Neural cell (in vitro differentiated cells): ENCODE measurements around the gene NUFIP2.

ENCODE experiments used
- EP300 ChIP-seq: fragments of 450-650 bp; conservative IDR thresholded peaks from 2 replicates; pipeline ENCODE4 v1.6.1; 2014; ENCODE audit warnings: antibody characterized with exemption, mild to moderate bottlenecking, moderate library complexity; ENCODE audit not compliant: poor library complexity, severe bottlenecking
- POLR2AphosphoS5 ChIP-seq: IDR thresholded peaks from 2 replicates; pipeline ENCODE4 v1.6.1; 2012
- RAD21 ChIP-seq: fragments of 450-650 bp; conservative IDR thresholded peaks from 2 replicates; pipeline ENCODE4 v1.6.1; 2014; ENCODE audit warnings: antibody characterized with exemption, mild to moderate bottlenecking, moderate library complexity
- TAF1 ChIP-seq: IDR thresholded peaks from 2 replicates; pipeline ENCODE4 v1.6.1; 2012; ENCODE audit warnings: low read depth
- TF ChIP-seq, protein P1 (sequence below): fragments of 450-650 bp; IDR thresholded peaks from 2 replicates; pipeline ENCODE4 v1.5.1; 2014; ENCODE audit warnings: antibody characterized with exemption, mild to moderate bottlenecking, moderate library complexity; ENCODE audit not compliant: poor library complexity, severe bottlenecking
- TF ChIP-seq, protein P2 (sequence below): IDR thresholded peaks from 2 replicates; pipeline ENCODE4 v1.6.1; 2012; ENCODE audit warnings: borderline replicate concordance

DNA sequence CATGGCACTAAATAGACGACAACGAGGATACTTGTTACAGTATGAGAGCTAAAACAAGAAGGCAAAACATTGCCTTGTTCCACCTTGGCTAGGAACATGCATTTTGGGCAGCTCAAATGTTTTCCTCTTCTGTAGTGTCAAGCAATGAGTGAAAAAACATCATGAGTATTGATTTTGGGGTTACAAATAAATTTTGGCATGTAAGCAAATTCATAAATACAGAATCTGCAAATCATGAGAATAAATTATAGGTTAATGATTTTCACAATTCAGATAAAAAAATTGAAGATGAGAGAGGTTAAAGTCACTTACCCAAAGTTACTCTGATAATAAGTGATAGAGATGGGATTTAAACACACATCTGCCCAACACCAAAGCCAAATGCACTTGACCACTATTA lies 28.4 kb upstream of the NUFIP2 start:
- TF ChIP-seq, protein P1, sequence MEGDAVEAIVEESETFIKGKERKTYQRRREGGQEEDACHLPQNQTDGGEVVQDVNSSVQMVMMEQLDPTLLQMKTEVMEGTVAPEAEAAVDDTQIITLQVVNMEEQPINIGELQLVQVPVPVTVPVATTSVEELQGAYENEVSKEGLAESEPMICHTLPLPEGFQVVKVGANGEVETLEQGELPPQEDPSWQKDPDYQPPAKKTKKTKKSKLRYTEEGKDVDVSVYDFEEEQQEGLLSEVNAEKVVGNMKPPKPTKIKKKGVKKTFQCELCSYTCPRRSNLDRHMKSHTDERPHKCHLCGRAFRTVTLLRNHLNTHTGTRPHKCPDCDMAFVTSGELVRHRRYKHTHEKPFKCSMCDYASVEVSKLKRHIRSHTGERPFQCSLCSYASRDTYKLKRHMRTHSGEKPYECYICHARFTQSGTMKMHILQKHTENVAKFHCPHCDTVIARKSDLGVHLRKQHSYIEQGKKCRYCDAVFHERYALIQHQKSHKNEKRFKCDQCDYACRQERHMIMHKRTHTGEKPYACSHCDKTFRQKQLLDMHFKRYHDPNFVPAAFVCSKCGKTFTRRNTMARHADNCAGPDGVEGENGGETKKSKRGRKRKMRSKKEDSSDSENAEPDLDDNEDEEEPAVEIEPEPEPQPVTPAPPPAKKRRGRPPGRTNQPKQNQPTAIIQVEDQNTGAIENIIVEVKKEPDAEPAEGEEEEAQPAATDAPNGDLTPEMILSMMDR: no peak
- TF ChIP-seq POLR2AphosphoS5 (no peak), EP300 (no peak), RAD21 (no peak), TAF1 (no peak)
- TF ChIP-seq, protein P2, sequence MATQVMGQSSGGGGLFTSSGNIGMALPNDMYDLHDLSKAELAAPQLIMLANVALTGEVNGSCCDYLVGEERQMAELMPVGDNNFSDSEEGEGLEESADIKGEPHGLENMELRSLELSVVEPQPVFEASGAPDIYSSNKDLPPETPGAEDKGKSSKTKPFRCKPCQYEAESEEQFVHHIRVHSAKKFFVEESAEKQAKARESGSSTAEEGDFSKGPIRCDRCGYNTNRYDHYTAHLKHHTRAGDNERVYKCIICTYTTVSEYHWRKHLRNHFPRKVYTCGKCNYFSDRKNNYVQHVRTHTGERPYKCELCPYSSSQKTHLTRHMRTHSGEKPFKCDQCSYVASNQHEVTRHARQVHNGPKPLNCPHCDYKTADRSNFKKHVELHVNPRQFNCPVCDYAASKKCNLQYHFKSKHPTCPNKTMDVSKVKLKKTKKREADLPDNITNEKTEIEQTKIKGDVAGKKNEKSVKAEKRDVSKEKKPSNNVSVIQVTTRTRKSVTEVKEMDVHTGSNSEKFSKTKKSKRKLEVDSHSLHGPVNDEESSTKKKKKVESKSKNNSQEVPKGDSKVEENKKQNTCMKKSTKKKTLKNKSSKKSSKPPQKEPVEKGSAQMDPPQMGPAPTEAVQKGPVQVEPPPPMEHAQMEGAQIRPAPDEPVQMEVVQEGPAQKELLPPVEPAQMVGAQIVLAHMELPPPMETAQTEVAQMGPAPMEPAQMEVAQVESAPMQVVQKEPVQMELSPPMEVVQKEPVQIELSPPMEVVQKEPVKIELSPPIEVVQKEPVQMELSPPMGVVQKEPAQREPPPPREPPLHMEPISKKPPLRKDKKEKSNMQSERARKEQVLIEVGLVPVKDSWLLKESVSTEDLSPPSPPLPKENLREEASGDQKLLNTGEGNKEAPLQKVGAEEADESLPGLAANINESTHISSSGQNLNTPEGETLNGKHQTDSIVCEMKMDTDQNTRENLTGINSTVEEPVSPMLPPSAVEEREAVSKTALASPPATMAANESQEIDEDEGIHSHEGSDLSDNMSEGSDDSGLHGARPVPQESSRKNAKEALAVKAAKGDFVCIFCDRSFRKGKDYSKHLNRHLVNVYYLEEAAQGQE: no peak
